ENCODE results near the gene CAPZA1. TPM values are rescaled to one million over a fixed set of nuclear protein-coding genes. Genes with fewer than 3 reads are reported as not detected.

Gene CAPZA1
- total and polyA plus RNA-seq, 2 of the 8 experiments (the other 6 are each of a cell fraction or from before 2014, with no cell fraction given) = 48.9 to 107 TPM

GRCh38 chr1:112707221-112708001 lies 87.8 kb downstream of the CAPZA1 start (continued):
- TF ChIP-seq JUND (IDR thresholded peaks at IDR 0.05; ENCODE audit: low read length) (peak; percentile 19; the same call in 1 of the 2 replicates), JUN (IDR thresholded peaks at IDR 0.05; ENCODE audit: low read depth, low read length) (no peak), CBX5 (IDR thresholded peaks at IDR 0.05; ENCODE audit: low read depth, low read length) (no peak), NANOG (IDR thresholded peaks at IDR 0.05; ENCODE audit: insufficient read depth, low read depth, low read length, poor library complexity, severe bottlenecking) (no peak), HDAC6 (IDR thresholded peaks at IDR 0.05; ENCODE audit: low read depth, low read length) (no peak), YY1 (IDR thresholded peaks at IDR 0.05; ENCODE audit: low read depth, low read length) (peak; percentile 42; the same call in 1 of the 2 replicates), GABPA (IDR thresholded peaks at IDR 0.05; ENCODE audit: borderline replicate concordance, insufficient read depth, low read length) (peak; percentile 64; the same call in 1 of the 2 replicates), POLR2AphosphoS5 (IDR thresholded peaks at IDR 0.05; ENCODE audit: low read depth, low read length) (no peak; the same call in 1 of the 2 replicates), RFX5 (IDR thresholded peaks at IDR 0.05; ENCODE audit: borderline replicate concordance, low read depth, low read length) (no peak), ATF3 (IDR thresholded peaks at IDR 0.05; ENCODE audit: insufficient read depth, low read depth, low read length) (no peak)
